Esophagus squamous epithelium (tissue), 4 donors: ENCODE results near the gene LMNTD2.

Source experiments
- CTCF ChIP-seq, 6 experiments: fragments of 450-650 bp in 4 of 6; fragments of 200-600 bp in 2 of 6; sonication (generic) in 2 of 6; IDR thresholded peaks; one replicate each; pipeline ENCODE4 v1.5.1; 2016 to 2019; ENCODE audit warnings: antibody characterized with exemption in 6 of 6, mild to moderate bottlenecking in 4 of 6, moderate library complexity in 4 of 6
- POLR2A ChIP-seq, 4 donors: fragments of 450-650 bp; IDR thresholded peaks; one replicate each; pipeline ENCODE4 v1.6.1; 2017; ENCODE audit warnings: antibody characterized with exemption in 4 of 4, mild to moderate bottlenecking in 4 of 4, moderate library complexity in 3 of 4

GRCh38 chr11:507727-508515 lies 52.6 kb downstream of the LMNTD2 start:
- TF ChIP-seq CTCF (IDR thresholded peaks at IDR 0.05) (no peak), POLR2A (IDR thresholded peaks at IDR 0.05) (no peak)
